22Rv1 (cell line): ENCODE data around the gene PPP2R2B.

Source experiments
- ZFX ChIP-seq: fragments of 450-650 bp; IDR thresholded peaks from 2 replicates; pipeline ENCODE4 v1.6.1; 2017; ENCODE audit warnings: antibody characterized with exemption, borderline replicate concordance
- TF ChIP-seq, protein P1 (sequence below): fragments of 450-650 bp; IDR thresholded peaks from 2 replicates; pipeline ENCODE4 v1.5.1; 2017; ENCODE audit warnings: mild to moderate bottlenecking

DNA sequence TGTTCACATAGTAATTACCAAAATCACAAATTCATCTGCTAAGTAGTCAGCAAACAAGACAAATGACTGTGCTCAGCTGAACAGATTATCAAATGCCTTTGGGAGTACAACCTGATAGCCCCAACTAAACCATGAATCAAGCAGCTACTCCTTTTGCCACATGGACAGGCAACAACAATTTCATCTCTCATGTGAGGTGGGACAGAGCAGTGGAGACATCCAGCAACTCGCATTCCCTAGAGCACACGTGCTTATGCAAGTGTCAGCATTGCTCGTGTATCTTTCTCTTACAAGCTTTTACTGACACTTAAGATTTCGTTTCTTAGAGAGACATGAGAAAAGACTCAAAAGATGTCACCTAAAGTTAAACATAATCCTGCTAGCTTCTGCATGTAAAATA, 42.7 kb upstream of the PPP2R2B start:
- TF ChIP-seq, protein P1, sequence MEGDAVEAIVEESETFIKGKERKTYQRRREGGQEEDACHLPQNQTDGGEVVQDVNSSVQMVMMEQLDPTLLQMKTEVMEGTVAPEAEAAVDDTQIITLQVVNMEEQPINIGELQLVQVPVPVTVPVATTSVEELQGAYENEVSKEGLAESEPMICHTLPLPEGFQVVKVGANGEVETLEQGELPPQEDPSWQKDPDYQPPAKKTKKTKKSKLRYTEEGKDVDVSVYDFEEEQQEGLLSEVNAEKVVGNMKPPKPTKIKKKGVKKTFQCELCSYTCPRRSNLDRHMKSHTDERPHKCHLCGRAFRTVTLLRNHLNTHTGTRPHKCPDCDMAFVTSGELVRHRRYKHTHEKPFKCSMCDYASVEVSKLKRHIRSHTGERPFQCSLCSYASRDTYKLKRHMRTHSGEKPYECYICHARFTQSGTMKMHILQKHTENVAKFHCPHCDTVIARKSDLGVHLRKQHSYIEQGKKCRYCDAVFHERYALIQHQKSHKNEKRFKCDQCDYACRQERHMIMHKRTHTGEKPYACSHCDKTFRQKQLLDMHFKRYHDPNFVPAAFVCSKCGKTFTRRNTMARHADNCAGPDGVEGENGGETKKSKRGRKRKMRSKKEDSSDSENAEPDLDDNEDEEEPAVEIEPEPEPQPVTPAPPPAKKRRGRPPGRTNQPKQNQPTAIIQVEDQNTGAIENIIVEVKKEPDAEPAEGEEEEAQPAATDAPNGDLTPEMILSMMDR, result no peak
- TF ChIP-seq ZFX, result no peak
